ENCODE measurements around the gene ABCD1. TPM values are rescaled to one million over a fixed set of nuclear protein-coding genes. Genes with fewer than 3 reads are reported as not detected.
A peak's percentile ranks its signal among the peaks of the same experiment; 100 is the strongest.

ABCD1 gene
- total and polyA plus RNA-seq, 10 donors, result 5.1 to 28.1 (median 19.6) TPM

DNA sequence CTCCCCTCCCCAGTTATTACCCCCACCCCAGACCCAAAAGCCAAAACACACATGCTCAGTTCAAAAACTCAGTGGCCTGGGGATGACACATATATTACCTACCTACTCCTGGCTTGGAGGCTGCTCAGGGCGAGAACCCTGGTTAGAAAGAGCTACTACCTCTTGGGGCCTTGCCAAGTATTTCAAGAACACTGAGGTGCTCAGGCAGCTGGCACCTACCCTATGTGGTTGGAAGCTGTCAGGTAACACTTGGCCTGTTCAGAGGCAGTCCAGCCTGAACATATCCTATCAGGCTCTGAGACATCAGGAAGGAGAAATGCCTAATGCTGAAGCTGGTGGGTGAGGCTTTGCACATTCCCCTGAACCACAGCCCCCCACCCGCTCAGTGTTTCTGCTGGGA, 5.4 kb upstream of the ABCD1 start:
- TF ChIP-seq, protein P1, sequence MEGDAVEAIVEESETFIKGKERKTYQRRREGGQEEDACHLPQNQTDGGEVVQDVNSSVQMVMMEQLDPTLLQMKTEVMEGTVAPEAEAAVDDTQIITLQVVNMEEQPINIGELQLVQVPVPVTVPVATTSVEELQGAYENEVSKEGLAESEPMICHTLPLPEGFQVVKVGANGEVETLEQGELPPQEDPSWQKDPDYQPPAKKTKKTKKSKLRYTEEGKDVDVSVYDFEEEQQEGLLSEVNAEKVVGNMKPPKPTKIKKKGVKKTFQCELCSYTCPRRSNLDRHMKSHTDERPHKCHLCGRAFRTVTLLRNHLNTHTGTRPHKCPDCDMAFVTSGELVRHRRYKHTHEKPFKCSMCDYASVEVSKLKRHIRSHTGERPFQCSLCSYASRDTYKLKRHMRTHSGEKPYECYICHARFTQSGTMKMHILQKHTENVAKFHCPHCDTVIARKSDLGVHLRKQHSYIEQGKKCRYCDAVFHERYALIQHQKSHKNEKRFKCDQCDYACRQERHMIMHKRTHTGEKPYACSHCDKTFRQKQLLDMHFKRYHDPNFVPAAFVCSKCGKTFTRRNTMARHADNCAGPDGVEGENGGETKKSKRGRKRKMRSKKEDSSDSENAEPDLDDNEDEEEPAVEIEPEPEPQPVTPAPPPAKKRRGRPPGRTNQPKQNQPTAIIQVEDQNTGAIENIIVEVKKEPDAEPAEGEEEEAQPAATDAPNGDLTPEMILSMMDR (IDR thresholded peaks at IDR 0.05 in 8 of 11, conservative IDR thresholded peaks at IDR 0.05 in 3 of 11), result no peak
- no peak for TF ChIP-seq POLR2A (IDR thresholded peaks at IDR 0.05)
- TF ChIP-seq POLR2AphosphoS5 (IDR thresholded peaks at IDR 0.05), result no peak
- H3K27ac ChIP-seq, result no peak overlapping the region
- DNase-seq, result no peak
- no peak overlapping the region for H3K4me3 ChIP-seq
- peaks cover 0 to 81% (median 42%) of the 10 kb centered on the region in 6 donors for H3K36me3 ChIP-seq
- intact Hi-C loops (cut with DNase I; ENCODE audit: low total_unique reads), result no loop called here
- WGBS, 5 donors, result 67 to 93% (median 86%) methylated on average over 2 of the region's 2 CpGs; no CpG with 5 or more reads in 1 of the 5 donors
- peaks cover 0 to 23% (median 16%) of the 10 kb centered on the region in 6 donors for H3K4me1 ChIP-seq
- no peaks in the 10 kb centered on the region for H3K27me3 ChIP-seq (replicated peaks in 1 of 7)
- H3K9me3 ChIP-seq, result no peaks in the 10 kb centered on the region

DNA sequence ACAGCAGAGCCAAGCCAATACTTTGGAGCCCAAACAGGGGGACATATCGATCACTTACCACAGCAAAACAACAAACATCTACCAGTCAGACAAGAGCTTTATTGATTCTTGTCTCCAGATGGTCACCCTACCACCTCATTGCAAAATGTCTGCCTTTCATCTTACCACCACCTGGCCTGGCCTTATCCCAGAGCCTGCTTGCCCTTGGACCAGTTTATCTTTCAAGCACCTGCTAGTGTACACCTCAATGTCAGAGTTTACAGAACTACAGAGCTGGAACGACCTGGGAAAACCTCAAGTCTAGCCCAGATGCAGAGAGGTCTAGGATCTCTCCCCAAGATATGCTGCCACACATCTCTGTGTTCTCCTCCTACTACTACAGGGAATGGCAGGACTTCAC, 5.0 kb upstream of the ABCD1 start:
- TF ChIP-seq, protein P1 (IDR thresholded peaks at IDR 0.05 in 8 of 11, conservative IDR thresholded peaks at IDR 0.05 in 3 of 11), result no peak
- TF ChIP-seq POLR2A (IDR thresholded peaks at IDR 0.05) (no peak), POLR2AphosphoS5 (IDR thresholded peaks at IDR 0.05) (no peak)
- Histone ChIP-seq H3K36me3 (peaks cover 0 to 76% (median 37%) of the 10 kb centered on the region in 6 donors), H3K4me1 (peaks cover 0 to 23% (median 16%) of the 10 kb centered on the region in 6 donors), H3K9me3 (no peaks in the 10 kb centered on the region), H3K27ac (no peak overlapping the region), H3K4me3 (no peak overlapping the region), H3K27me3 (replicated peaks in 1 of 7) (no peaks in the 10 kb centered on the region)
- intact Hi-C loops (cut with DNase I; ENCODE audit: low total_unique reads), result no loop called here
- WGBS, 5 donors, result 68 to 100% (median 93%) methylated on average over 2 of the region's 2 CpGs
- DNase-seq, result no peak

DNA sequence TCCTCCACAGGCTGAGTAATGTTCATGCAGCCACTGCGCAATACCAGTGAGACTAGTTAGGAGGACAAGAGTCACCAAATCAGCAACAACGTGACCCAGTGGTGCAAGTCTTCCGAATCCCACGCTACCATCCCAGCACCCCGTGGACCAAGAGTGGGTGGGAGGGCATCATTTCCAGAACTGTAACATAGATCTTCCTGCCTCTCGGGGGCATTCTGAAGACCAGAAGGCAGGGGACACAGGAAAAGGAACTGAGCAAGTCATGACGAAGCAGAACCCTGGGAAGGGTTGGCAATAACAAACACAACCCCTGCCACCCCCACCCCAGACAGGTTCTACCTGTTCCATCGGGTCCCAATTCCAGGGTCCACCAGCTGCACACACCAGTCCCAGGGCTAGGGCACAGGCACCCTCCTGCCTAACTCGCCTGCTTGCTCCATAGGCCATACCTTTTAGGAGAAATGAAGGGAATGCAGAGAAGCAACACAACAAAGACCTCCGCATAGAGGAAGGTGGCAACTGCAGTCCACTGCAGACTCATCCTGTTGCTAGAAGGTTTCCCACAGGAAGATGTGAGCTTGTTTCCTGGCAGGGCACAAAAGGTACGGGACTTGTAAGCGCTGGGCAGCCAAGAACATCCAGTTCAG, 1.8 kb upstream of the ABCD1 start:
- Histone ChIP-seq H3K27ac (peak overlapping the region; percentile 66 to 95 (median 93)), H3K4me3 (peak overlapping the region; percentile 54 to 88 (median 66)), H3K9me3 (no peaks in the 10 kb centered on the region), H3K36me3 (peaks cover 0 to 45% (median 22%) of the 10 kb centered on the region in 6 donors), H3K4me1 (peaks cover 21 to 54% (median 46%) of the 10 kb centered on the region in 6 donors), H3K27me3 (replicated peaks in 1 of 7) (no peaks in the 10 kb centered on the region)
- peak; percentile 76 for DNase-seq
- intact Hi-C loops (cut with DNase I; ENCODE audit: low total_unique reads), result no loop called here
- no peak for TF ChIP-seq POLR2AphosphoS5 (IDR thresholded peaks at IDR 0.05)
- TF ChIP-seq, protein P1 (IDR thresholded peaks at IDR 0.05 in 8 of 11, conservative IDR thresholded peaks at IDR 0.05 in 3 of 11), result no peak
- TF ChIP-seq POLR2A (IDR thresholded peaks at IDR 0.05), result no peak
- 18 to 62% (median 28%) methylated on average over 10 to 12 of the region's 12 CpGs for WGBS, 5 donors
